H1 (cell line): ENCODE data around the gene KRTAP10-4. TPM values are rescaled to one million over a fixed set of nuclear protein-coding genes. Genes with fewer than 3 reads are reported as not detected.

Source experiments
- CTCF ChIA-PET: fragments of 300-600 bp; sonication (Branson Sonifier 250); formaldehyde crosslinking; loops from one replicate; lab custom pipeline; 2021; ENCODE audit not compliant: partially characterized antibody; lab: Charles Lee
- POLR2A ChIA-PET: fragments of 300-600 bp; sonication (Branson Sonifier 250); formaldehyde crosslinking; loops from one replicate; lab custom pipeline; 2021; ENCODE audit warnings: inconsistent platforms; ENCODE audit not compliant: partially characterized antibody; lab: Charles Lee
- DNase-seq, 2 experiments: peaks; one replicate each; pipeline versions ENCODE4 v3.0.0 to v3.0.0-alpha.2; 2010 to 2022; ENCODE audit warnings: low spot score in 2 of 2, low read depth in 1 of 2, mixed read lengths in 1 of 2
- FAIRE-seq: peaks from 2 replicates; lab custom pipeline; 2011; peaks lifted over from hg19 to GRCh38; lab: Jason Lieb, UNC
- H2AFZ ChIP-seq: 2 replicates; pipeline ENCODE4 v1.8.1; 2012; ENCODE audit warnings: low read length, inconsistent platforms
- H2AK5ac ChIP-seq: 2 replicates; pipeline ENCODE4 v1.6.1; 2013; ENCODE audit warnings: low read depth, low read length
- H2BK120ac ChIP-seq: replicated peaks from 2 replicates; pipeline ENCODE3; 2013; ENCODE audit warnings: low read depth, low read length, inconsistent platforms
- H2BK12ac ChIP-seq: 2 replicates; pipeline ENCODE4 v1.6.1; 2013; ENCODE audit warnings: low read depth, low read length
- H2BK15ac ChIP-seq: 2 replicates; pipeline ENCODE4 v1.6.1; 2013; ENCODE audit warnings: low read length
- H2BK20ac ChIP-seq: 2 replicates; pipeline ENCODE4 v1.6.1; 2013; ENCODE audit warnings: low read length
- H2BK5ac ChIP-seq: 2 replicates; pipeline ENCODE4 v1.6.1; 2013; ENCODE audit warnings: low read depth, low read length
- H3K14ac ChIP-seq: 2 replicates; pipeline ENCODE4 v1.6.1; 2013; ENCODE audit warnings: inconsistent platforms; ENCODE audit not compliant: insufficient read length
- H3K18ac ChIP-seq: 2 replicates; pipeline ENCODE4 v1.6.1; 2013; ENCODE audit warnings: low read length; ENCODE audit errors: extremely low read depth
- H3K23ac ChIP-seq: 2 replicates; pipeline ENCODE4 v1.6.1; 2013; ENCODE audit warnings: inconsistent platforms; ENCODE audit not compliant: insufficient read length
- H3K23me2 ChIP-seq: 2 replicates; pipeline ENCODE4 v1.6.1; 2013; ENCODE audit warnings: low read depth, low read length
- H3K27ac ChIP-seq: 2 replicates; pipeline ENCODE4 v1.6.1; 2011; ENCODE audit warnings: low read depth, low read length, inconsistent platforms
- H3K27me3 ChIP-seq, 4 experiments: replicated peaks in 1 of 4; 1 replicate in 1 of 4; 2 replicates in 3 of 4; pipeline versions ENCODE4 v1.6.1 to v1.8.1; 2011 to 2013; ENCODE audit warnings: low read length in 3 of 4, mild to moderate bottlenecking in 3 of 4, inconsistent platforms in 2 of 4, mixed read lengths in 2 of 4, moderate library complexity in 1 of 4; ENCODE audit not compliant: control insufficient read depth in 3 of 4, insufficient read depth in 3 of 4; ENCODE audit errors: extremely low read depth in 1 of 4
- H3K36me3 ChIP-seq, 4 experiments: 2 replicates each; pipeline versions ENCODE4 v1.6.1 to v1.8.1; 2011 to 2013; ENCODE audit warnings: mild to moderate bottlenecking in 4 of 4, low read length in 3 of 4, moderate library complexity in 2 of 4, control low read depth in 1 of 4, inconsistent platforms in 1 of 4; ENCODE audit not compliant: insufficient read depth in 4 of 4, control insufficient read depth in 2 of 4
- H3K4ac ChIP-seq: replicated peaks from 2 replicates; pipeline ENCODE3; 2013; ENCODE audit warnings: low read length, low read depth, mixed read lengths, inconsistent platforms; ENCODE audit not compliant: insufficient read length
- H3K4me1 ChIP-seq, 4 experiments: replicated peaks in 1 of 4; 1 replicate in 1 of 4; 2 replicates in 3 of 4; pipeline versions ENCODE4 v1.6.1 to v1.8.1; 2011 to 2013; ENCODE audit warnings: low read length in 3 of 4, inconsistent platforms in 2 of 4, mixed read lengths in 1 of 4; ENCODE audit not compliant: insufficient read depth in 4 of 4, control insufficient read depth in 3 of 4
- H3K4me2 ChIP-seq, 2 experiments: 2 replicates each; pipeline versions ENCODE4 v1.6.1 to v1.8.1; 2011 to 2013; ENCODE audit warnings: low read depth in 2 of 2, low read length in 2 of 2, control low read depth in 1 of 2, inconsistent platforms in 1 of 2, mild to moderate bottlenecking in 1 of 2; ENCODE audit not compliant: insufficient read depth in 1 of 2
- H3K4me3 ChIP-seq, 4 experiments: fragments of 200-600, 300-600 bp in 1 of 4; sonication (generic), shearing (Covaris generic), sonication (Bioruptor Twin) in 1 of 4; 2 replicates each; pipeline versions ENCODE4 v1.5.1 to v1.8.1; 2011 to 2016; ENCODE audit warnings: low read length in 4 of 4, low read depth in 3 of 4, control low read depth in 2 of 4, inconsistent platforms in 2 of 4, mild to moderate bottlenecking in 2 of 4, mixed read lengths in 1 of 4, moderate library complexity in 1 of 4; ENCODE audit not compliant: insufficient read depth in 2 of 4; ENCODE audit errors: extremely low read depth in 1 of 4
- H3K56ac ChIP-seq: replicated peaks from 2 replicates; pipeline ENCODE3; 2013; ENCODE audit warnings: low read depth, mild to moderate bottlenecking, mixed read lengths, low read length, inconsistent platforms; ENCODE audit not compliant: insufficient read length
- H3K79me1 ChIP-seq: 2 replicates; pipeline ENCODE4 v1.6.1; 2013; ENCODE audit warnings: low read depth, low read length, control low read depth
- H3K79me2 ChIP-seq, 2 experiments: 2 replicates each; pipeline versions ENCODE4 v1.6.1 to v1.8.1; 2012 to 2013; ENCODE audit warnings: low read length in 2 of 2, mild to moderate bottlenecking in 2 of 2, inconsistent platforms in 1 of 2; ENCODE audit not compliant: insufficient read depth in 2 of 2, control insufficient read depth in 1 of 2
- H3K9ac ChIP-seq, 4 experiments: replicated peaks in 1 of 4; 1 replicate in 1 of 4; 2 replicates in 3 of 4; pipeline versions ENCODE4 v1.6.1 to v1.8.1; 2011 to 2013; ENCODE audit warnings: low read depth in 3 of 4, low read length in 3 of 4, control low read depth in 2 of 4, mild to moderate bottlenecking in 2 of 4, moderate library complexity in 2 of 4, inconsistent platforms in 1 of 4; ENCODE audit errors: extremely low read depth in 1 of 4
- H3K9me3 ChIP-seq, 2 experiments: 2 replicates each; pipeline versions ENCODE4 v1.6.1 to v1.8.1; 2012 to 2013; ENCODE audit warnings: mild to moderate bottlenecking in 2 of 2, moderate library complexity in 2 of 2, control low read depth in 1 of 2, inconsistent platforms in 1 of 2, low read depth in 1 of 2, low read length in 1 of 2, mixed read lengths in 1 of 2; ENCODE audit not compliant: insufficient read depth in 2 of 2
- H4K20me1 ChIP-seq, 2 experiments: replicated peaks in 1 of 2; 2 replicates each; pipeline versions ENCODE3 to v1.8.1; 2011 to 2013; ENCODE audit warnings: inconsistent platforms in 2 of 2, low read length in 2 of 2, mild to moderate bottlenecking in 1 of 2; ENCODE audit not compliant: insufficient read depth in 2 of 2, control insufficient read depth in 1 of 2
- H4K5ac ChIP-seq: 2 replicates; pipeline ENCODE4 v1.6.1; 2013; ENCODE audit warnings: low read length, low read depth, mixed read lengths, inconsistent platforms; ENCODE audit not compliant: insufficient read length
- H4K8ac ChIP-seq: 2 replicates; pipeline ENCODE4 v1.8.0; 2013; ENCODE audit warnings: mild to moderate bottlenecking, moderate library complexity, low read length, inconsistent platforms; ENCODE audit not compliant: insufficient read depth; ENCODE audit errors: extremely low read depth
- H4K91ac ChIP-seq: replicated peaks from 2 replicates; pipeline ENCODE3; 2013; ENCODE audit warnings: low read length, mixed read lengths, inconsistent platforms; ENCODE audit not compliant: insufficient read length
- BCL11A ChIP-seq, 2 experiments: IDR thresholded peaks; one replicate each; pipeline ENCODE4 v1.6.1; 2011; ENCODE audit warnings: low read depth in 2 of 2, low read length in 2 of 2, mild to moderate bottlenecking in 2 of 2
- BRCA1 ChIP-seq: IDR thresholded peaks from 2 replicates; pipeline ENCODE4 v1.6.1; 2012; ENCODE audit warnings: low read depth, low read length, improper control_type of control experiment
- CBX8 ChIP-seq: fragments of 300-800, 300-1000 bp; sonication (generic); IDR thresholded peaks from 2 replicates; pipeline ENCODE4 v1.7.1; 2016; ENCODE audit warnings: low read depth, low read length, borderline replicate concordance
- KDM1A ChIP-seq: fragments of 200-600, 300-600 bp; sonication (generic); IDR thresholded peaks from 2 replicates; pipeline ENCODE4 v1.7.1; 2016; ENCODE audit warnings: mild to moderate bottlenecking, low read length, borderline replicate concordance
- KDM4A ChIP-seq: IDR thresholded peaks from one replicate; pipeline ENCODE4 v1.7.1; 2012; ENCODE audit warnings: low read depth, mild to moderate bottlenecking, moderate library complexity, low read length, inconsistent platforms; ENCODE audit not compliant: severe bottlenecking
- POLR2A ChIP-seq, 2 experiments: IDR thresholded peaks; 1 replicate in 1 of 2; 2 replicates in 1 of 2; pipeline ENCODE4 v1.6.1; 2011; ENCODE audit warnings: low read depth in 2 of 2, low read length in 2 of 2, mild to moderate bottlenecking in 2 of 2; ENCODE audit errors: control extremely low read depth in 1 of 2
- POLR2AphosphoS5 ChIP-seq: IDR thresholded peaks from 2 replicates; pipeline ENCODE4 v1.6.1; 2011; ENCODE audit warnings: low read depth, low read length
- POU5F1 ChIP-seq: IDR thresholded peaks from 2 replicates; pipeline ENCODE4 v1.6.1; 2011; ENCODE audit warnings: low read depth, mild to moderate bottlenecking, low read length, moderate library complexity
- RXRA ChIP-seq: IDR thresholded peaks from 2 replicates; pipeline ENCODE4 v1.6.1; 2011; ENCODE audit warnings: low read depth, mild to moderate bottlenecking, low read length, moderate library complexity; ENCODE audit not compliant: insufficient read depth
- SAP30 ChIP-seq: fragments of 300-600 bp; sonication (generic); IDR thresholded peaks from 2 replicates; pipeline ENCODE4 v1.7.1; 2012; ENCODE audit warnings: low read length, moderate library complexity, mild to moderate bottlenecking, inconsistent platforms; ENCODE audit not compliant: insufficient read depth, insufficient replicate concordance
- SIN3A ChIP-seq, 2 experiments: IDR thresholded peaks in 1 of 2; conservative IDR thresholded peaks in 1 of 2; 2 replicates each; pipeline ENCODE4 v1.6.1; 2011 to 2012; ENCODE audit warnings: low read length in 2 of 2, improper control_type of control experiment in 1 of 2, low read depth in 1 of 2, mild to moderate bottlenecking in 1 of 2
- SIX5 ChIP-seq: IDR thresholded peaks from 2 replicates; pipeline ENCODE4 v1.6.1; 2011; ENCODE audit warnings: mild to moderate bottlenecking, low read depth, low read length
- SP1 ChIP-seq: IDR thresholded peaks from 2 replicates; pipeline ENCODE4 v1.6.1; 2011; ENCODE audit warnings: low read depth, low read length
- WGBS, 2 experiments: shearing (Covaris generic) in 1 of 2; methylation state at CpG; one replicate each; pipeline versions ENCODE4 v1.1.6 to v1.1.7; 2013 to 2015; ENCODE audit warnings: low lambda C conversion rate in 2 of 2, mixed read lengths in 2 of 2, inconsistent platforms in 1 of 2, low coverage in 1 of 2, missing lambda C conversion rate in 1 of 2; ENCODE audit not compliant: insufficient replicate concordance in 2 of 2, insufficient coverage in 1 of 2, insufficient read length in 1 of 2; ENCODE audit errors: extremely low coverage in 1 of 2, missing lambda C conversion rate in 1 of 2; 5-methylcytosine and 5-hydroxymethylcytosine counted together
- polyA plus RNA-seq, 7 experiments: library from polyadenylated mRNA; depleted of rRNA in 3 of 7; stranded (reverse) in 5 of 7; unstranded in 2 of 7; fragments of >200 nt in 5 of 7; fragments of 200-250 nt in 2 of 7; gene quantifications; 1 replicate in 5 of 7; 2 replicates in 1 of 7; 4 replicates in 1 of 7; pipeline versions ENCODE4 v1.2.1 to v1.2.3, GENCODE V29; 2011 to 2013; ENCODE audit warnings: missing spikeins in 2 of 7, mixed read lengths in 2 of 7
- total RNA-seq: library from RNA; stranded (reverse); fragmentation: NEBNext Ultra II Directional; extraction: Animal tissue kit (Norgen Biotek cat#: 25700); gene quantifications from 2 replicates; pipeline ENCODE4 v1.2.1, GENCODE V29; 2021

Gene KRTAP10-4
- total and polyA plus RNA-seq, 2 of the 8 experiments (the other 6 are each of a cell fraction or from before 2014, with no cell fraction given), result not detected

- FAIRE-seq (no peak), DNase-seq (no peak)
- Histone ChIP-seq H2AK5ac (no peak overlapping the region), H3K4ac (no peak overlapping the region), H3K23me2 (no peaks in the 10 kb centered on the region; the same call in 1 of the 2 replicates), H3K4me1 (peaks cover 0 to 9% (median 0%) of the 10 kb centered on the region in 4 experiments; a peak in 1 of 7 replicates), H4K8ac (no peak overlapping the region), H3K4me3 (no peak overlapping the region), H3K14ac (no peak overlapping the region), H2BK20ac (no peak overlapping the region), H3K9ac (no peak overlapping the region), H2BK12ac (no peak overlapping the region), H3K27ac (no peak overlapping the region), H2BK15ac (no peak overlapping the region), H3K79me2 (no peaks in the 10 kb centered on the region), H3K56ac (no peak overlapping the region), H4K5ac (no peak overlapping the region), H2AFZ (no peak overlapping the region), H2BK5ac (no peak overlapping the region), H2BK120ac (no peak overlapping the region), H3K4me2 (no peak overlapping the region), H3K9me3 (peaks cover 7 to 13% of the 10 kb centered on the region in 2 experiments; a peak in 3 of 4 replicates), H3K18ac (no peak overlapping the region), H4K91ac (no peak overlapping the region), H3K79me1 (no peaks in the 10 kb centered on the region), H3K36me3 (no peaks in the 10 kb centered on the region), H3K27me3 (no peaks in the 10 kb centered on the region), H3K23ac (no peak overlapping the region), H4K20me1 (no peaks in the 10 kb centered on the region)
- 93% methylated on average over 12 of the region's 12 CpGs; no CpG with 5 or more reads in 1 of the 2 experiments for WGBS, 2 experiments
- ChIA-PET CTCF (interaction anchor here (0.6 kb wide), 1 partner anchor 105 kb away, joined by 3 read pairs; no protein-coding TSS in a partner anchor), POLR2A (no interaction called here)
- TF ChIP-seq CBX8, result no peak
- TF ChIP-seq POLR2AphosphoS5, result no peak
- no peak for TF ChIP-seq BRCA1
- TF ChIP-seq KDM4A, result no peak
- no peak for TF ChIP-seq SP1
- TF ChIP-seq BCL11A (IDR thresholded peaks at IDR 0.05; ENCODE audit: low read depth in 2 of 2, low read length in 2 of 2), result no peak
- TF ChIP-seq SIX5, result no peak
- TF ChIP-seq SIN3A (conservative IDR thresholded peaks at IDR 0.05 in 1 of 2, IDR thresholded peaks at IDR 0.05 in 1 of 2; ENCODE audit: low read depth in 1 of 2, low read length in 2 of 2), result no peak
- no peak for TF ChIP-seq KDM1A
- TF ChIP-seq SAP30, result no peak
- no peak for TF ChIP-seq POLR2A (IDR thresholded peaks at IDR 0.05; ENCODE audit: control extremely low read depth in 1 of 2, low read depth in 2 of 2, low read length in 2 of 2)
- TF ChIP-seq RXRA, result no peak
- no peak for TF ChIP-seq POU5F1
Measured at GRCh38 chr21:44569861-44570517, 3.5 kb upstream of the KRTAP10-4 start.
